Astrocyte (in vitro differentiated cells and primary cell): Measurements from ENCODE around the gene CYTIP.

Source experiments
- EZH2 ChIP-seq: IDR thresholded peaks from 2 replicates; pipeline ENCODE4 v1.6.1; 2012; ENCODE audit warnings: mild to moderate bottlenecking, low read length, inconsistent platforms; ENCODE audit not compliant: insufficient read depth
- TF ChIP-seq, protein P1 (sequence below): IDR thresholded peaks from 2 replicates; pipeline ENCODE4 v1.5.1; 2011; ENCODE audit warnings: low read depth, mild to moderate bottlenecking, inconsistent platforms, low read length, moderate library complexity; ENCODE audit not compliant: insufficient read depth

DNA sequence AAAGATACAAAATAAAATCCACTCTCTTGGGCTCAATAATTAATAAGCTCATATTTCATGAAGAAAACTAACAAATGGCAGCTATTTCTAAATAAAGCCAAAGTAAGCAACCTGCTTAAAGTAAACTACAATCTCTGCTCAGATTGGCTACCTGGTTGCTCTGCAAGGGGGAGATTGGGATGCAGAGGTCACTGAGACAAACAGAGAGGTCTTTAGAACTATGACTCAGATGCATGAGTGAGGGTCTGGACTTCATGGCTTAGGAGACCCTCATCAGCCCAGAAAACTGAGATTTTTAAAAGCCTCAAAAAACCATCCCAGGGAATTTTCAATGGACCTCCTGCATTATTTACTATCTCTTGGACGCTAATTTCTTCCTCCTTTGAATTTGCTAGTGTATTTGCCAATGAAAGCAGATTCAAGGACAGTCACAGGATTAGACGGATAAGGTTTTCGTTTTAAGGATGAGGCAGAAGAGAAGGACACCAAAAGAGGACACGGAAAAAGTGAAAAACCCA is 17.4 kb downstream of the CYTIP start:
- TF ChIP-seq, protein P1, sequence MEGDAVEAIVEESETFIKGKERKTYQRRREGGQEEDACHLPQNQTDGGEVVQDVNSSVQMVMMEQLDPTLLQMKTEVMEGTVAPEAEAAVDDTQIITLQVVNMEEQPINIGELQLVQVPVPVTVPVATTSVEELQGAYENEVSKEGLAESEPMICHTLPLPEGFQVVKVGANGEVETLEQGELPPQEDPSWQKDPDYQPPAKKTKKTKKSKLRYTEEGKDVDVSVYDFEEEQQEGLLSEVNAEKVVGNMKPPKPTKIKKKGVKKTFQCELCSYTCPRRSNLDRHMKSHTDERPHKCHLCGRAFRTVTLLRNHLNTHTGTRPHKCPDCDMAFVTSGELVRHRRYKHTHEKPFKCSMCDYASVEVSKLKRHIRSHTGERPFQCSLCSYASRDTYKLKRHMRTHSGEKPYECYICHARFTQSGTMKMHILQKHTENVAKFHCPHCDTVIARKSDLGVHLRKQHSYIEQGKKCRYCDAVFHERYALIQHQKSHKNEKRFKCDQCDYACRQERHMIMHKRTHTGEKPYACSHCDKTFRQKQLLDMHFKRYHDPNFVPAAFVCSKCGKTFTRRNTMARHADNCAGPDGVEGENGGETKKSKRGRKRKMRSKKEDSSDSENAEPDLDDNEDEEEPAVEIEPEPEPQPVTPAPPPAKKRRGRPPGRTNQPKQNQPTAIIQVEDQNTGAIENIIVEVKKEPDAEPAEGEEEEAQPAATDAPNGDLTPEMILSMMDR: no peak
- TF ChIP-seq EZH2: no peak
